GM12872 (cell line): ENCODE results near the gene KAT6B.

Experiments used
- TF ChIP-seq, protein P1 (sequence below): IDR thresholded peaks from 3 replicates; pipeline ENCODE4 v1.5.1; 2011; ENCODE audit warnings: low read depth, mild to moderate bottlenecking, low read length, moderate library complexity; ENCODE audit not compliant: insufficient read depth

Gene KAT6B

DNA sequence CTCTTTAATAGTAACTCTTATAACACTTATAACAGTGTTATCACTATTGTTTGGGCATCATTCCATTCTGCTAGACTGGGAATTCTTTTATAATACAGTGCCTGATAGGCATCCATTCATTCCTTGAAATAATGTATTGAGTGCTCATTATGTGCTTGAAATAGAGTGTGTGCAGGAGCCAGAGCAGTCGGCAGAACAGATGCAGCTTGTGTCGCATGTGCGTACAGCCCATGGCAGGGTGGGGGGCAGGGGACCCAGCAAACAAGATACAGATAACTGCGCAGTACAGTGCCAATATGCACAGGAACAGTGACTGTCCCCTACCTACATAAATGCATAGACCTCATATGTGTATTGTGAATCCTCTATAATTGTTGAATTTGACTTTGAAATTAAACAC lies 99.3 kb downstream of the KAT6B start:
- TF ChIP-seq, protein P1, sequence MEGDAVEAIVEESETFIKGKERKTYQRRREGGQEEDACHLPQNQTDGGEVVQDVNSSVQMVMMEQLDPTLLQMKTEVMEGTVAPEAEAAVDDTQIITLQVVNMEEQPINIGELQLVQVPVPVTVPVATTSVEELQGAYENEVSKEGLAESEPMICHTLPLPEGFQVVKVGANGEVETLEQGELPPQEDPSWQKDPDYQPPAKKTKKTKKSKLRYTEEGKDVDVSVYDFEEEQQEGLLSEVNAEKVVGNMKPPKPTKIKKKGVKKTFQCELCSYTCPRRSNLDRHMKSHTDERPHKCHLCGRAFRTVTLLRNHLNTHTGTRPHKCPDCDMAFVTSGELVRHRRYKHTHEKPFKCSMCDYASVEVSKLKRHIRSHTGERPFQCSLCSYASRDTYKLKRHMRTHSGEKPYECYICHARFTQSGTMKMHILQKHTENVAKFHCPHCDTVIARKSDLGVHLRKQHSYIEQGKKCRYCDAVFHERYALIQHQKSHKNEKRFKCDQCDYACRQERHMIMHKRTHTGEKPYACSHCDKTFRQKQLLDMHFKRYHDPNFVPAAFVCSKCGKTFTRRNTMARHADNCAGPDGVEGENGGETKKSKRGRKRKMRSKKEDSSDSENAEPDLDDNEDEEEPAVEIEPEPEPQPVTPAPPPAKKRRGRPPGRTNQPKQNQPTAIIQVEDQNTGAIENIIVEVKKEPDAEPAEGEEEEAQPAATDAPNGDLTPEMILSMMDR, result no peak

DNA sequence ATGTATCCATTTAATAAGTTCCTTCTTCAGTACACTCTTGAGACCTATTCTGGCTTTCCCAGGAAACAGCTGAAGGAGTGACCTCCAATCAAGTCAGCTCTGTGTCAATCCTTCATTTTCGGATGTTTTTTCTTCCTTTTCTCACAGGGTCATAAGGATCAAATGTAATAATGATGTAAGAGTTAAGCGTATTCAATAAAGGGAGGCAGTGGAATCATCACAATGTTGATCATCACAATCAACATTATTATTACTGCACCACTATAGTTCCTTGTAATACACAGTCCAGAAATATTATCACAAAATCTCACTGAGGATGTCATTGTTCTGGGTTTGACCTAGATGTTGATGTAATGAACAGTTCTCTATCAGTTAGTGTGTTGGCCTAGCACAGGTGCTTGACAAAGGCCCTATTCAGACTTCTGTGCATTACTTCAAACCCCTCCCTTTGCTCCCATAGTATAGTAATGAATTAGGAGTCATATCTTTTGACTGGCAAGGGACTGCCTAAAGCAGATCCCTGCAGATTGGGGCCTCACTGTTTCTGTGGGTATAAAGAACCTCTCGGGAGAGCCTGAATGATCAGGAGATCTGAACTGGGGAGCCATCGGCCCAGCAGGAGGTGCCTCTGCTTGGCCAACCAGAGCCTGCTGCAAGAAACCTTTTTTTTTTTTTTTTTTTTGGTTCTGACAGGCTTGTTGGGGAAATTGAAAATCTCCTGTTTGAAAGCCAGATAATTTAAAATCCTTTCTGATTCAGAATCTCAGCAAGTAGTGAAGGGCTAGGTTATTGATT lies 100.6 kb downstream of the KAT6B start:
- TF ChIP-seq, protein P1, result no peak

GRCh38 chr10:74927701-74928100 lies 101.3 kb downstream of the KAT6B start:
- TF ChIP-seq, protein P1, result no peak

GRCh38 chr10:74928742-74929191 lies 102.4 kb downstream of the KAT6B start:
- TF ChIP-seq, protein P1, result no peak

DNA sequence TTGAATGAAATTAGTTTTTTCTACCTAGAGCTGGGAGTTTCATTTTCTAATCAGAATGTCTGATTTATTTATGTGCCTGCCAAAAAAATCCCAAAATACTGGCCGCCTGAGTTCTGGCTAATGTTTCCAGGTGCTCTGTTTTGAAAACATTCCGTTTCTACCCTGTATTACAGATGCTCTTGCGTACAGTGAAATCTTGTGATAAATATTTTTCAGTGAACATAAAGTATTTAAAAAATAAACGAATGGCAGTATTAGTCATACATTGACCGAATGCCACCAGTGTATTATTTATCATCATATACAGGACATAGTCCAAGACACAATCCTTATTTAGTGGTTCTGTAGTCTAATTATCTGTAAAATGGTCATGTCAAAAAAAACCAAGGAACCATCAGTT lies 102.8 kb downstream of the KAT6B start:
- TF ChIP-seq, protein P1, result no peak

- TF ChIP-seq, protein P1, result no peak
Observed at GRCh38 chr10:74930965-74931364, 104.6 kb downstream of the KAT6B start.

DNA sequence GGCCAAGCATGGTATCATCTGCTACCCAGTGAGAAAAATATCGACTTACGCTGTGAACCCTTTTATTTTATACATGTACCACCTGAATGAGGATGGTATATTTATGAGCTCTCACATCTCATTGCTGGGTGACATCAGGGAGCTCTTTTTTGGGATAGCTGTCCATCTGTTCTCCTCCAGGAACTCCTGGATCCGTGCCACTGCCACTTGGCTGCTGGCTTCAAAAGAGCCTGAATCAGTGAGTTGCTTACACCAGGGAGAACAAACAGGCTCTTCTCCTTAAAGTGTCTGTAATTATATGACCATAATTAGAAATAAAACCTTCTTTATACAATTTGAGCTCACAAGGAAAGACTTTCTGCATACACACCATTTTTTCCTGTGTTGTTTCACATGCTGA lies 106.2 kb downstream of the KAT6B start:
- TF ChIP-seq, protein P1, result no peak
